PFSK-1 (cell line): Measurements from ENCODE around the gene SSH2.

Experiments used
- FOXP2 ChIP-seq: optimal IDR thresholded peaks from 2 replicates; pipeline ENCODE3; 2011; ENCODE audit warnings: borderline replicate concordance, control low read depth, inconsistent platforms; ENCODE audit not compliant: insufficient read depth; ENCODE audit errors: extremely low read length, extremely low read depth
- POLR2AphosphoS5 ChIP-seq: IDR thresholded peaks from 2 replicates; pipeline ENCODE4 v1.6.1; 2012; ENCODE audit warnings: low read depth, mild to moderate bottlenecking, control low read depth, low read length, moderate library complexity
- REST ChIP-seq, 2 experiments: IDR thresholded peaks; 2 replicates each; pipeline versions ENCODE4 v1.6.1 to v1.8.0; 2011 to 2012; ENCODE audit warnings: low read depth in 2 of 2, low read length in 2 of 2, control low read depth in 1 of 2, inconsistent platforms in 1 of 2, mild to moderate bottlenecking in 1 of 2, moderate library complexity in 1 of 2; ENCODE audit not compliant: insufficient read depth in 1 of 2
- SIN3A ChIP-seq: IDR thresholded peaks from 2 replicates; pipeline ENCODE4 v1.6.1; 2012; ENCODE audit warnings: mild to moderate bottlenecking, low read length, moderate library complexity, borderline replicate concordance; ENCODE audit not compliant: insufficient read depth
- TAF1 ChIP-seq: IDR thresholded peaks from 2 replicates; pipeline ENCODE4 v1.6.1; 2012; ENCODE audit warnings: low read length, control low read depth, borderline replicate concordance; ENCODE audit not compliant: insufficient read depth

Gene SSH2

GRCh38 chr17:29582772-29583171, 347.3 kb downstream of the SSH2 start:
- TF ChIP-seq TAF1 (no peak), REST (IDR thresholded peaks at IDR 0.05; ENCODE audit: insufficient read depth in 1 of 2, low read depth in 2 of 2, low read length in 2 of 2) (no peak), SIN3A (no peak), FOXP2 (no peak), POLR2AphosphoS5 (no peak)

GRCh38 chr17:29582254-29582765, 347.7 kb downstream of the SSH2 start:
- TF ChIP-seq SIN3A (no peak), REST (IDR thresholded peaks at IDR 0.05; ENCODE audit: insufficient read depth in 1 of 2, low read depth in 2 of 2, low read length in 2 of 2) (no peak), POLR2AphosphoS5 (no peak), TAF1 (no peak), FOXP2 (no peak)

DNA sequence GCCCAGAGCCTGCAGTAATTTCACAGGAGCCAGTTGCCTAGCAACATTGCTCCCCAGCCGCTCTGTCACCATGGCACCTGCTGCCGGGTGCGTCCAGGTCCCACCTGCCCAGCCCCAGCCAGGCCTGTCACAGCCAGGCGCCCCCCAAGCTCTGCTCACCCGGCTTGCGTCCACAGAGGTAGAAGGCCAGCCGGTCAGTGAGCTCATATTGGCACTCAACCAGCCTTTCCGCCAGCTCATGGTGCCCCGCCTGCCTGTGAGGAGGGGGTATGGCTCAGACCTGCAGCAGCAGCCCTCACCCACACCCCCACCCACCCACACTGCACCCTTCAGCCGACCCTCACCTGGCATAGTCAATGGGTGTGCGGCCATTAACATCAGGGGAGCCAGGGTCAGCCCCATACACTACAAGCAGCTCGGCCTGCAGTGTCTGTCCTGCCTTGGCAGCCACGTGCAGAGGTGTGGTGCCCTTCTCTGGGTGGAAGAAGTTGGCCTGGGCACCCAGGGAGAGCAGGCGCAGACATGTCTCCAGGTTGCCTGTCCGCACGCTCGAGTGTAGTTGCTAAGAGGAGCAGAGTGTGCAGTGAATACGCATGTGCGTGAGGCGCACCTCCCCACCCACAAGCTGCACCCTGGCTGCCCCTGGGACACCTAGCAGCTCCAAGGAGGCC, 348.3 kb downstream of the SSH2 start:
- no peak for TF ChIP-seq SIN3A
- no peak for TF ChIP-seq REST (IDR thresholded peaks at IDR 0.05; ENCODE audit: insufficient read depth in 1 of 2, low read depth in 2 of 2, low read length in 2 of 2)
- no peak for TF ChIP-seq FOXP2
- no peak for TF ChIP-seq TAF1
- TF ChIP-seq POLR2AphosphoS5: no peak

DNA sequence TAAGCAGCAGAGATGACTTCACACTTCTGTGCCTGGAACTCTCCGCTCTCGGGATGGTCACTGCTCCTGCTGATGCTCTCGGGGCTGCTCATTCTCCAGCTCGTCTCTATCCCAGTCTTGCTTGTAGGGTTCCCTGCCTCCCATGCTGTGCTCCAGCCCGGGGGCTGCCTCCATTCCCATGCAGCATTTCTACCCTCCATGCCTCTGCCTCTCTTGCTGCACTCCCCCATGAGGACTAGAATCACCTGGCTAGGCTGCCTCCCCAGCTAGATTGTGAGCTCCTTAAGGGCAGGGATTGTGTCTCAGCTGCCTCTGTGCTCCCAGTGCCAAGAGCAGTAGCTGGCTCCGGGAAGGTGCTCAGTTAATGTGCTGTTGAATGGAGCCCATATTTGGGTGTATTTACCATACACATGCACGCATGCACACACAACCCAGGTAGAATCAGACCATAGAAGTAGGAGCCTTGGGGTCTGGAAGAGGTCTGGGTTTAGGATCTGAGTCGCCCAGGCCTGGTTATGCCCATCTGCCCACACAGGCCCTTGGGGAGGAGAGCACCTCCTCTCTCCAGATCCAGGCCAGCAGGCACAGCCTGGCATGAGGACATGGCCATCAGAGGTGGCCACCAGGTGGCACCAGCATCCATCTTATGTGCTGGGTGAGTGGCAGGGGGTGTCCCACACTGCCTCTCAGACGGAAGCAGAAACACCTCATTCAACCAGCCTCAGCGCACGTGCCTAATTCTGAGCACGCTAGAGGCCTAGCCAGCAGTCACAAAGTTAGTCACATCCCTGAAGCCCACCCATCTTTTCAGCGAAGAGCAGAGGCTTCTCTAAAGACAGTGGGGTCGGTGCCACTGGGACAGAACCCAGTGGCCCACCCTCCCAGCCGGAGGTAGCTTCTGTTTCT, 349.9 kb downstream of the SSH2 start:
- TF ChIP-seq SIN3A (no peak), FOXP2 (peak; percentile 81), REST (IDR thresholded peaks at IDR 0.05; ENCODE audit: insufficient read depth in 1 of 2, low read depth in 2 of 2, low read length in 2 of 2) (no peak), TAF1 (no peak), POLR2AphosphoS5 (no peak)
